ENCODE measurements around the gene FBXO17. TPM values are rescaled to one million over a fixed set of nuclear protein-coding genes. Genes with fewer than 3 reads are reported as not detected.

Gene FBXO17
- total RNA-seq, 6 experiments from 2014 or later, result 17.5 to 21.5 (median 18.7) TPM

- Mint-ChIP-seq H3K27me3 (ENCODE audit: insufficient read depth) (peaks cover 3% of the 10 kb centered on the region), H3K27ac (no peak overlapping the region), H3K36me3 (ENCODE audit: low read depth) (no peaks in the 10 kb centered on the region), H3K9me3 (no peaks in the 10 kb centered on the region), H3K4me3 (no peak overlapping the region), H3K4me1 (ENCODE audit: low read depth) (no peaks in the 10 kb centered on the region)
- DNase-seq, result no peak
- TF ChIP-seq, protein P1, sequence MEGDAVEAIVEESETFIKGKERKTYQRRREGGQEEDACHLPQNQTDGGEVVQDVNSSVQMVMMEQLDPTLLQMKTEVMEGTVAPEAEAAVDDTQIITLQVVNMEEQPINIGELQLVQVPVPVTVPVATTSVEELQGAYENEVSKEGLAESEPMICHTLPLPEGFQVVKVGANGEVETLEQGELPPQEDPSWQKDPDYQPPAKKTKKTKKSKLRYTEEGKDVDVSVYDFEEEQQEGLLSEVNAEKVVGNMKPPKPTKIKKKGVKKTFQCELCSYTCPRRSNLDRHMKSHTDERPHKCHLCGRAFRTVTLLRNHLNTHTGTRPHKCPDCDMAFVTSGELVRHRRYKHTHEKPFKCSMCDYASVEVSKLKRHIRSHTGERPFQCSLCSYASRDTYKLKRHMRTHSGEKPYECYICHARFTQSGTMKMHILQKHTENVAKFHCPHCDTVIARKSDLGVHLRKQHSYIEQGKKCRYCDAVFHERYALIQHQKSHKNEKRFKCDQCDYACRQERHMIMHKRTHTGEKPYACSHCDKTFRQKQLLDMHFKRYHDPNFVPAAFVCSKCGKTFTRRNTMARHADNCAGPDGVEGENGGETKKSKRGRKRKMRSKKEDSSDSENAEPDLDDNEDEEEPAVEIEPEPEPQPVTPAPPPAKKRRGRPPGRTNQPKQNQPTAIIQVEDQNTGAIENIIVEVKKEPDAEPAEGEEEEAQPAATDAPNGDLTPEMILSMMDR (IDR thresholded peaks at IDR 0.05), result no peak
These were observed 59.9 kb downstream of the FBXO17 start for GRCh38 chr19:38915329-38916321.

GRCh38 chr19:38913958-38914357, 61.6 kb downstream of the FBXO17 start:
- Mint-ChIP-seq H3K27ac (no peak overlapping the region), H3K36me3 (ENCODE audit: low read depth) (peaks cover 4% of the 10 kb centered on the region), H3K4me1 (ENCODE audit: low read depth) (no peaks in the 10 kb centered on the region), H3K27me3 (ENCODE audit: insufficient read depth) (peaks cover 3% of the 10 kb centered on the region), H3K9me3 (no peaks in the 10 kb centered on the region), H3K4me3 (no peak overlapping the region)
- DNase-seq, result no peak
- TF ChIP-seq, protein P1 (IDR thresholded peaks at IDR 0.05), result no peak

GRCh38 chr19:38912600-38913514, 62.7 kb downstream of the FBXO17 start:
- peaks cover 12% of the 10 kb centered on the region for H3K36me3 Mint-ChIP-seq (ENCODE audit: low read depth)
- peaks cover 3% of the 10 kb centered on the region for H3K27me3 Mint-ChIP-seq (ENCODE audit: insufficient read depth)
- no peak for DNase-seq
- no peak overlapping the region for H3K4me3 Mint-ChIP-seq
- H3K4me1 Mint-ChIP-seq (ENCODE audit: low read depth), result no peaks in the 10 kb centered on the region
- H3K27ac Mint-ChIP-seq, result no peak overlapping the region
- TF ChIP-seq, protein P1 (IDR thresholded peaks at IDR 0.05), result no peak
- peaks cover 3% of the 10 kb centered on the region for H3K9me3 Mint-ChIP-seq

GRCh38 chr19:38911388-38912001, 64.0 kb downstream of the FBXO17 start:
- H3K9me3 Mint-ChIP-seq, result peaks cover 14% of the 10 kb centered on the region
- H3K27me3 Mint-ChIP-seq (ENCODE audit: insufficient read depth), result peaks cover 5% of the 10 kb centered on the region
- no peak for DNase-seq
- TF ChIP-seq, protein P1 (IDR thresholded peaks at IDR 0.05), result no peak
- no peak overlapping the region for H3K27ac Mint-ChIP-seq
- H3K36me3 Mint-ChIP-seq (ENCODE audit: low read depth), result peaks cover 25% of the 10 kb centered on the region
- no peaks in the 10 kb centered on the region for H3K4me1 Mint-ChIP-seq (ENCODE audit: low read depth)
- H3K4me3 Mint-ChIP-seq, result no peak overlapping the region

DNA sequence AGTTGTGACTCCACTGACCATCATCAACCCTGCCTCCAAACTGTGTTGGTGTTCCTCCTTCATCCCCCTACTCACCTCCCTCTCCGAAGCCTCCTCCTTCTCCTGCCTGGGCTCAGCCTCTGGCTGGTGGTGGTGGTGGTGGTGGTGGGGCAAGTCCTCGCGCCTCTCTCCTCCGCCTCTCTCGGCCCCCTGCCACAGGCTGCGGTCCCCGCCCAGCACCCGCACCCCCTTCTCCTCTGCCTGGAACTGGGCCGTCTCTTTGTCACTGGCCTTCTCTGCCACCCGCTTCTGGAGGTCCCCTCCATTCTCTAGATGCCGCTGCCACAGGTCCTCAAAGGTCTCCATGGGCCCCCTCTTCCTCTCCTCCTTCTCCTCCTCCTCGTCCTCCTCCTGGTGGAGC, 65.1 kb downstream of the FBXO17 start:
- TF ChIP-seq, protein P1 (IDR thresholded peaks at IDR 0.05), result no peak
- H3K4me1 Mint-ChIP-seq (ENCODE audit: low read depth), result no peaks in the 10 kb centered on the region
- peaks cover 5% of the 10 kb centered on the region for H3K27me3 Mint-ChIP-seq (ENCODE audit: insufficient read depth)
- no peak overlapping the region for H3K27ac Mint-ChIP-seq
- DNase-seq, result no peak
- peaks cover 14% of the 10 kb centered on the region for H3K9me3 Mint-ChIP-seq
- peaks cover 25% of the 10 kb centered on the region for H3K36me3 Mint-ChIP-seq (ENCODE audit: low read depth)
- H3K4me3 Mint-ChIP-seq, result no peak overlapping the region
